A172 (cell line): ENCODE measurements around the gene DCBLD1. TPM values are rescaled to one million over a fixed set of nuclear protein-coding genes. Genes with fewer than 3 reads are reported as not detected.

Experiments
- DNase-seq: peaks from one replicate; pipeline ENCODE4 v3.0.0-alpha.2; 2015; ENCODE audit warnings: low spot score
- total RNA-seq: library from RNA; depleted of rRNA; stranded (reverse); fragments of >200 nt; shearing (Covaris generic); gene quantifications from 2 replicates; pipeline ENCODE4 v1.2.3, GENCODE V29; 2014

DCBLD1 gene
- total RNA-seq, 1 experiment from 2014 or later = 71.1 TPM

- no peak for DNase-seq
These were observed 48.2 kb downstream of the DCBLD1 start for GRCh38 chr6:117530467-117531242.

DNA sequence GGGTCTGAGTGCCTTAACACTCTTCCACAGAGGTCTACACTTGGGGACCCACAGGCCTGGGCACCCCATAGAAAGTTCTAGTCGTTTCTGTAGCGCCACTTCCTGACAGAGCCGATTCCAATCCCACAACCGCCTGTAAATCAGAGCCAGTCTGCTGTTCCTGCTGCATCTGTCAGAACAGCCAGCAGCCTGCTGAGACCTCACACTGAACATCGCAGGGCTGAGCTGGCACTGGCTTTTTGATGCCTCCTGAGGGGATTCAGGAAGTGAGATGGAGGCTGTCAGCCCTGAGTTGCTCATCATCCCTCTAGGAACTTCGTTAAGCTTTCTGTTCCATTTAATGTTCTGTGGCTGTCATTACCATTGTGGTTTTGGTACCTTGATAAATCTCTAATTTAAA is 48.9 kb downstream of the DCBLD1 start:
- peak; percentile 37 for DNase-seq

DNA sequence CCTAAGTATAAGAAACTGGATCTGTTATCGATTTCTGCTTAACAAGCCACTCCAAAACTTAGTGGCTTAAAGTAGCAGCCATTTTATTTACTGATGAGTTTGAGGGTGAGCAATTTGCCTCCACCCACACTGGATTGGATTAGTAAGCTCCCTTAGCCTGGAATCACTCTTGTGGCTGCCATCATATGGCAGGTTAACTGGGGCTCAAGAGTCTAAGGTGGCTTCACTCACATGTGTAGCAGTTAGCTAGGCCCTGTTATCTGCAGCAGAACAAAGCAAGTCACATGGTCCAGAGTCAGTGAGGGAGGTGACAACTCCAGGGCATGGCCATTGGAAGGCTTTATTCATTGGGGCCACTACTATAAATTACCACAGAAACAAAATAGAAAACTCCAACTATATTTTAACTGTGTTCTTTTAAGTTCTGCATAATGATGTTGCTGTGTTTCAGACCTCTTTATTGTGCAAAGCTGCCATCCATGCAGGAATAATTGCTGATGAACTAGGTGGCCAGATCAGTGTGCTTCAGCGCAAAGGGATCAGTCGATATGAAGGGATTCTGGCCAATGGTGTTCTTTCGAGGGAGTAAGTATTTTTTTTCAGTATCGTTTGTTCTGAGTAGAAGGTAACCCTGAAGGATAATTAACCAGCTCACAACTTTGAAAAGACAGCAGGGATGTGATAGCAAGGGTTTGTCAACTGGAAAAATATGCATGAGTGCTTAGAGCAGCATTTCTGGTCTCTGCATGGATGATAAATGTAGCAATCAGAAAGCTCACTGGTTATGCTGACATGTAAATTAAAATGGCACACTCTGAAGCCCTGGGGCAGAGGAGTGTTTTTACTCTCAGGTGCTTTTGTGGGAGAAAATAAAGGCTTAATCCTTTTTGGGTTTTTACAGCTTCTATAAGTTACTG is 49.6 kb downstream of the DCBLD1 start:
- DNase-seq = no peak

- DNase-seq = no peak
These were observed 51.3 kb downstream of the DCBLD1 start for GRCh38 chr6:117533775-117534174.

- no peak for DNase-seq
These were observed 52.5 kb downstream of the DCBLD1 start for GRCh38 chr6:117534974-117535373.

GRCh38 chr6:117536317-117536716 is 53.8 kb downstream of the DCBLD1 start:
- no peak for DNase-seq

DNA sequence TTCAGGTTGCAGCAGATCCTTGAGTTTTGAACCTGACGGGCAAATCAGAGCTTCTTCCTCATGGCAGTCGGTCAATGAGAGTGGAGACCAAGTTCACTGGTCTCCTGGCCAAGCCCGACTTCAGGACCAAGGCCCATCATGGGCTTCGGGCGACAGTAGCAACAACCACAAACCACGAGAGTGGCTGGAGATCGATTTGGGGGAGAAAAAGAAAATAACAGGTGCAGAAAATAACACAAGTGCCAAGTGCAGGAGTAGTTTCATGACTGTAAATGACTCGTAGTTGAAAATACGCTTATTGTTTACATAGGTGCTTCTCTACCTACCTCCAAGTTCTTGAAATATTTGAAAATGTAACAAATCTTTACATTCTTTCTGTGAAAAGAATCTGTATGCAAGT is 56.1 kb downstream of the DCBLD1 start:
- DNase-seq = no peak

GRCh38 chr6:117540670-117541069 is 58.2 kb downstream of the DCBLD1 start:
- no peak for DNase-seq

DNA sequence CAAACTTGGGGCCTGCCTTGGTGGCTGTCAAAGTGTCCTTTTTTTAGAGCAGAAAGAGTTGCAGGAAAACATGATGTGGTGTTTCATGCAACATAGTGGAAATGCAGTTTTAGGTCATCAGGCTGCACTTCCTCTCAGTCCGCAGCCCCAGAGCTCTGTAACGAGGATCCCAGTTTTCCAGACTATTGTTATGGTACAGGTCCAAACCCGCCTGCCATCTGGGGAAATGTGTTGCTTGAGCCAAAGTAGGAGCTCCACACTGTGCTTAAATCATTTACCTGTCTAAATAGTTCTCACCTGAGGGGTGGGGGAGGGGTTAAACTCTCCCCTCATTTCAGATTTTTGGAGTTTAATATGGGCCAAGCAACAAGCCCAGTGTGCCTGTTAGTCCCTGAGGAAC is 60.0 kb downstream of the DCBLD1 start:
- no peak for DNase-seq

DNA sequence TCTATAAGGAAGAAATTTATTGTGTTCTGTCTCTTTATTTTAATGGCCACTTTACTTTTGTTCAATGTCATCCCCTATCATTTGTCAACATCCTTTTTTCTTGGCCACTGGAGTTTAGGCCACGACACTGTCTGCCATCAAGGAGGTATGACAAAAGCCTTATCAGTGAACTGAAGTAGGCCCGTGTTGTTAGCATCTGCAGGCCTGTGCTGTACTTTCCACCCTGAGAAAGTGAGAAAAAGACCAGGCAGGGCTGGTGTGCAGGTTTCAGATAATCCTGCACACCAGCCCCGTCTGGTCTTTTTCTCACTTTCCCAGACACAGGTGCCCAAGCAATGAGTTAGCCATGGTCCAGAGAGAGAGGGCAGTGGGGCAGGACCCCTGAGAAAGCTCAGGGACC is 62.2 kb downstream of the DCBLD1 start:
- no peak for DNase-seq

DNA sequence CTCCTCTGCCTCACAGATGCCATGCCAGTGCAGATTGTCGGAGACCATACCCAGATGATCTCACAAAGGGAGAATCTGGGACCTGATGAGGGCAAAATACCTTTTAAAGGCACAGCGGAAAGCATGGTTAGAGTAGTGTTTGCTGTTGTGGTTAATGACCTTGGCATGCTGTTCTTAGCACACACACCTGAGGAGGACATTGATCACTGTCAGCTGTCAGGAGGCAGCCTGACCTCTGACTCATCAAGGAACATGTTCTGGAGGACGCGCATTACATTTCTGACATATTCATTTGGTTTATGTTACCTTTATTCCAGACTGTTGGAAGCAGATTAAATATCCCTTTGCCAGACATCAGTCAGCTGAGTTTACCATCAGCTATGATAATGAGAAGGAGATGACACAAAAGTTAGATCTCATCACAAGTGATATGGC is 62.7 kb downstream of the DCBLD1 start:
- peak; percentile 69 for DNase-seq

DNA sequence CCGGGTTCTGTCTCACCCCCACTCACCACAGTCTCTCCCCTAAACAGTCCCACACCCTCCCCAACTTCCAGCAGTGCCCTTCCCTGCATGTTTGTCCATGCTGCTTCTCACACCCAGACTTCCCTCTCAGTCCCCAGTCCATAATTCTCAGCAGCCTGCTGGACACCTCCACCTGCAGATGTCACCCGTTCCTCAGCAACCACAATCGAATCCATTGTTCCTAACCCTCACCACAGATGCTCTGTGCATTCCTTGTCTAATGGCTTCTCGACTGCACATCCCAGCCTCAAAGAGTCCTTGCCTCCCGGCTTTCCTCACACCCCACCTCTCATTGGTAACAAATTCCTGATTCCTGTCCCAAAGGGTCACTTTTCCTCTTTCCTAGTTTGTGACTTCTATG is 64.2 kb downstream of the DCBLD1 start:
- DNase-seq = no peak

GRCh38 chr6:117547688-117548621 is 65.5 kb downstream of the DCBLD1 start:
- DNase-seq = no peak

GRCh38 chr6:117548797-117549301 is 66.4 kb downstream of the DCBLD1 start:
- peak; percentile 79 for DNase-seq

- no peak for DNase-seq
These were observed 67.1 kb downstream of the DCBLD1 start for GRCh38 chr6:117549611-117550010.

DNA sequence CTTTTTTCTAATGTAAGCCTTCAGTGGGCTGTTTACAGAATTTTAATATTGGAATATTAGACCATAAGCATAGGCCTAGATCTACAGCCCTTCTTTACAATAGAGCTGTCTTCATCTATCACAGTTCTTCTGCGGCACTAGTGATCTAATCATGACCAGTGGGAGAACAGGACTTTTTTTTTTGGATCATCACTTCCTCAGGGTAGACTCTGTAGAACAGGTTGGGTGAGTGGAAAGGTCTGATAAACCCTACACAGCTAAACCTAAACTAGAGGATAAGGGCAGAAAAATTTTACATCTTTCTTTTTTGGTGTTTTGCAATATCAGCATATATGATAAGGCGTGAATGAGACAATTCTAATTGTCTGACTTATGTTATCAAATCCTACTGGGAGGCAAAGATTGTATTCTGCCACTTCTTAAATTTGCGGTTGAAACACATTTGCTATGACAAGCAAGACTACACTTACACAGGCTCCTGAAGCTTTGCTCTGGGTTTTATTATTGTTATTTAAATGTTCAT is 67.7 kb downstream of the DCBLD1 start:
- DNase-seq = no peak

- no peak for DNase-seq
These were observed 68.3 kb downstream of the DCBLD1 start for GRCh38 chr6:117550618-117551242.

DNA sequence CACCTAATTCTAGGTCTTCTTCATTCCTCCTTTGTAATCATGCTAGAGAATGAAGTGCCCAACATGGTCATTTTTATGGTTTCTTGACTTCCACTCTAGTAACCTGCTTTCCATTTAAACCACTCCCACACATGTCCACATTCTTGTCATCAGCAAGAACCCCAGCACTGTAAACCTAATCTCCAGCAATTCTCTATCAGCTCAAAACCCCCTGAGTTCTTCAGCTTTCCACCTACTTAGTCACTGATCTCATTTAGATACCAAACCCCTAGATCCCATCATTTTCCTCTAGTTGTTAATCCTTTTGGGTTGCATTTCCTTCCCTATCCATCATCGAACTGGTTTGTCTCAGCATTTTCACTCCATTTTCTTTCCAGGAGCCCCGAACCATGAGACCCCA is 70.1 kb downstream of the DCBLD1 start:
- DNase-seq = peak; percentile 76

DNA sequence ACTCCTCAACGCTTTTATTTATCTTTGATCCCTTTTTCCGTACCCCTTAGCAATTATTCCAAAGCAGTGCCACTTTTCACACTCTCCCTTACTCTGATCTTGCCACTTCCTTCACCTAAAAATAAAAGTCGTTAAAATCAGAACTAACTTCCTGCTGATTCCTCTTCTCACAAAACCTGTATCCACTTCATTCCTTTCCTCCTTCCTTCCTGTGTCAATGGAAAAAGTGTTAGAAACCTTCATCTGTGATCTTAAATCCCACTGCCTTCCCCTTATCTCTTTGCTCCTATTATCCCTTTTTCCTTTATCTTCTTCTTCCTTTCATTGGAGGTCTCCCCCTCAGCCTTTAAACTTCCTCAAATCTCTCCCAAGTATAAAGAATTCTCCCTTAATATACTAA is 70.7 kb downstream of the DCBLD1 start:
- DNase-seq = no peak

- DNase-seq = no peak
These were observed 72.9 kb downstream of the DCBLD1 start for GRCh38 chr6:117555262-117555849.
